ENCODE measurements around the gene EVI5L. TPM values are rescaled to one million over a fixed set of nuclear protein-coding genes. Genes with fewer than 3 reads are reported as not detected.

The EVI5L gene
- total and polyA plus RNA-seq, 9 donors: 5.1 to 15.9 (median 10.9) TPM

GRCh38 chr19:7832009-7832408 is 2.0 kb downstream of the EVI5L start:
- H3K27me3 ChIP-seq: no peaks in the 10 kb centered on the region
- no peak overlapping the region for H3K4me3 ChIP-seq
- intact Hi-C loops (cut with DNase I): no loop called here
- no peaks in the 10 kb centered on the region for H3K9me3 ChIP-seq
- no peak for DNase-seq
- 72 to 79% (median 77%) methylated on average over 17 of the region's 17 CpGs for WGBS, 3 donors
- H3K4me1 ChIP-seq (ENCODE audit: insufficient read depth): peaks cover 16% of the 10 kb centered on the region
- no peak for TF ChIP-seq POLR2A (IDR thresholded peaks at IDR 0.05)
- no peak for TF ChIP-seq EP300 (IDR thresholded peaks at IDR 0.05)
- no peak for TF ChIP-seq CTCF (IDR thresholded peaks at IDR 0.05)
- H3K27ac ChIP-seq: no peak overlapping the region
- no peaks in the 10 kb centered on the region for H3K36me3 ChIP-seq

DNA sequence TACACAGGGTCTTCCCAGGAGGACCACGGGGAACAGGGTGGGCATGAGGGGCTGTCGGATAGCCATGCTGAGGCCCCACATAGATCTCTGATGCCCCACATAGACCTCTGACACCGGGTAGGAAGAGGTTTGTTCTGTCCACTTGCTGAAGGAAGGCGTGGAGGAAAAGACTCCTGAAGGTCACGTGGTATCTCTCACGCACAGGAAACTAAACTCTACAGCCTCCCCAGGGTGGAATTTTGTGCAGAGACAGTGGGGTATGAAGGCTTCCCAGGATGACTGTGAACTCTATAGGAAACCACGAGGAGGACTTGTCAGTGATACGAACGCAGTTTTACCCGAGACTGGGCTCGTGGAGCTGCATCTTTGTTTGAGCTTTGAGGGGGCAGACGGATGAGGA is 2.8 kb downstream of the EVI5L start:
- no peak for TF ChIP-seq POLR2A (IDR thresholded peaks at IDR 0.05)
- TF ChIP-seq CTCF (IDR thresholded peaks at IDR 0.05): no peak
- TF ChIP-seq EP300 (IDR thresholded peaks at IDR 0.05): no peak
- DNase-seq: no peak
- H3K36me3 ChIP-seq: no peaks in the 10 kb centered on the region

GRCh38 chr19:7833225-7834099 is 3.4 kb downstream of the EVI5L start:
- DNase-seq: no peak
- 83 to 87% (median 83%) methylated on average over 23 of the region's 23 CpGs for WGBS, 3 donors
- Histone ChIP-seq H3K4me1 (ENCODE audit: insufficient read depth) (peaks cover 16% of the 10 kb centered on the region), H3K9me3 (no peaks in the 10 kb centered on the region), H3K4me3 (no peak overlapping the region), H3K27ac (no peak overlapping the region), H3K27me3 (no peaks in the 10 kb centered on the region), H3K36me3 (no peaks in the 10 kb centered on the region)
- intact Hi-C loops (cut with DNase I): no loop called here
- no peak for TF ChIP-seq POLR2A (IDR thresholded peaks at IDR 0.05)
- no peak for TF ChIP-seq EP300 (IDR thresholded peaks at IDR 0.05)
- TF ChIP-seq CTCF (IDR thresholded peaks at IDR 0.05): no peak

More for the DNA sequence above, 2.8 kb downstream of the EVI5L start:
- intact Hi-C loops (cut with DNase I): no loop called here
- Histone ChIP-seq H3K9me3 (no peaks in the 10 kb centered on the region), H3K4me1 (ENCODE audit: insufficient read depth) (peaks cover 16% of the 10 kb centered on the region), H3K4me3 (no peak overlapping the region), H3K27ac (no peak overlapping the region), H3K27me3 (no peaks in the 10 kb centered on the region)
- WGBS, 3 donors: 76 to 85% (median 82%) methylated on average over 12 of the region's 12 CpGs

GRCh38 chr19:7839476-7839875 is 9.5 kb downstream of the EVI5L start:
- TF ChIP-seq EP300 (IDR thresholded peaks at IDR 0.05) (no peak), CTCF (IDR thresholded peaks at IDR 0.05) (no peak), POLR2A (IDR thresholded peaks at IDR 0.05) (no peak)
- Histone ChIP-seq H3K27ac (no peak overlapping the region), H3K27me3 (no peaks in the 10 kb centered on the region), H3K4me1 (ENCODE audit: insufficient read depth) (no peaks in the 10 kb centered on the region), H3K4me3 (no peak overlapping the region), H3K36me3 (no peaks in the 10 kb centered on the region), H3K9me3 (no peaks in the 10 kb centered on the region)
- intact Hi-C loops (cut with DNase I): no loop called here
- no peak for DNase-seq
- WGBS, 3 donors: 89 to 93% (median 92%) methylated on average over 6 of the region's 6 CpGs
